Hindlimb muscle (tissue), 1 donor: ENCODE measurements around the gene DAPK1. TPM values are rescaled to one million over a fixed set of nuclear protein-coding genes. Genes with fewer than 3 reads are reported as not detected.

Experiments used
- DNase-seq: peaks from one replicate; pipeline ENCODE4 v3.0.0-alpha.2; 2013
- polyA plus RNA-seq: library from polyadenylated mRNA; unstranded; fragments of 120-200 nt; gene quantifications from one replicate; pipeline ENCODE4 v1.2.1, GENCODE V29; 2013; ENCODE audit not compliant: insufficient read length

Gene DAPK1
- polyA plus RNA-seq, 1 donor: 25.5 TPM

DNA sequence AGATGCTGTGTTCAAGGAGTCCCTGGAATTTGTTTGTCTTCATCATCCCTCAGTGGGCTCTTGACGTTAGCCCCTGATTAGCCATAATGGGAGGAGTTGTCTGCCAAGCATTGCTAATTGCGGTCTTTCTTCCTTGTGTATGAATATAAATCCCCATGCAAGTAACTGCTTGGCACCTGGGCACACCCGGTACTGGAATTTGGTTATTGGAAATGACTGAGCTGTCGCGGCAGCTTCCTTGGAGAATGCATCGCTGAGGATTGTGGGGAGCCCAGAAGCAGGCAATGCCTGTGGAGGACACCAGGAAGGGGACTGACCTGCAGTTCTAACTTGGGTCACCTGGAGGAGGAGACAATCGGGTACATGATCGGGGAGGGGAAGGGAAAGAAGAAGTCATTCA is 174.9 kb downstream of the DAPK1 start:
- DNase-seq: no peak

DNA sequence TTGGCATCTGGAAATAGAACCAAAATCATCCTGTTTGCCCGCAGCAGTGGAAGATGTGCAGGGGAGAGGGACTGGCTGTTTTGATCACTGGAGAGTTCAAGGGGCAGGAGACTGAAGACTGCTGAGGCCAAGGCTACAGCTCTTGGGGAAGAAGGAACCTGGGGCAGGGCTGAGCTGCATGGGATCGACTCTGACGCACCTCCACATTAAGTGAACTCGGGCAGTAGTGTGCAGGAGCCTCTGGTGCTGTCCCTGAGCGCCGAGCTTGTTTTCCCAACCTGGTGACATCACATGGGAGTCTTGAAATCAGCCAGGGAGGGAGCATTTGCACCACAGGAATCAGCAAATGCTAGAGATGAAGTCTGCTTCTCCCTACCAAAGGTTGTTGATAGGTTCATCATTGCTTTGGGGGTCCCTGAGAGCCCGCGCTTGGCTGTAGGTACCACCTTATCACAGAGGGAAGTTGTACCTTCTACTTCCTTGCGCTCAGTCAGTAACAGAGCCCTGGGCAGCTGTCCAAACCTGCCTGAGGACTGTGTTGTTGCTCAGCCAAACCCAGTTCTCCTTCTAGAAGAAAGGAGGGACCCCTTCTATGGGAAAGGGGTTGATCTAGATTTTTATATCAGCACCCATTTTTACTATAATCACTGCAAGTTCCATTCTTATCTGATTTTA is 175.9 kb downstream of the DAPK1 start:
- no peak for DNase-seq

DNA sequence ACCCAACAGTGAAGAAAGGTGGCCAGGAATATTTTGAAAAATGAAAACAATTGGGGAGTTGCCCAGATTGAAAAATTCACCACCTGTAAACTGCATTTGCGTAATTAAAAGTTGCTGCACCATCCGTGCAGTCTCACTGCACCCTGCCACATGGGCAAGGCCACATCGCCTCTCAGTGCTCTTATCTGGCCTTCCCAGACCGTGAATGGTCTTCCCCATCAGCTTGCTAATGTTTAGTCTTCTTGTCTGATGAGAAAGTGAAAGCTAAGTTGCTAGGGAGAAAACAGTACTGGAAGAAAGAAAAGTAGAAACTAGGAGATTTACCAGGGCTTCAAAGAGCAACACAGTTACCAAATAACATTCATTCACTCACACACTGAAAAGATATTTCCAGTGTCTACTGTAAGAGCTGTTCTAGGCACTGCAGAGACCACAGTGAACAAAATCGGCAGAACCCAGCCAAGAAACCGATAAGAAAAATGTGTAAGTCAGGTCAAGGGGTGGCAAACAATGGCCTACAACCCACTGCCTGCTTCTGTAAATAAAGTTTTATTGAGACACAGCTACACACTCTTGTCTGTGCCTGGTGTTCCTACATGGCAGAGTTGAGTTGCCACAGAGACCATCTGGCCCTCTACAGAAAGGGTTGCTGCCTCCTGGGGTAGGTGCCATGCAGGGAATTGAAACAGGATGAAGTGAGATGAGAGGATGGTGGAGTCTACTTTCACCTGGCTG is 177.1 kb downstream of the DAPK1 start:
- DNase-seq: no peak

DNA sequence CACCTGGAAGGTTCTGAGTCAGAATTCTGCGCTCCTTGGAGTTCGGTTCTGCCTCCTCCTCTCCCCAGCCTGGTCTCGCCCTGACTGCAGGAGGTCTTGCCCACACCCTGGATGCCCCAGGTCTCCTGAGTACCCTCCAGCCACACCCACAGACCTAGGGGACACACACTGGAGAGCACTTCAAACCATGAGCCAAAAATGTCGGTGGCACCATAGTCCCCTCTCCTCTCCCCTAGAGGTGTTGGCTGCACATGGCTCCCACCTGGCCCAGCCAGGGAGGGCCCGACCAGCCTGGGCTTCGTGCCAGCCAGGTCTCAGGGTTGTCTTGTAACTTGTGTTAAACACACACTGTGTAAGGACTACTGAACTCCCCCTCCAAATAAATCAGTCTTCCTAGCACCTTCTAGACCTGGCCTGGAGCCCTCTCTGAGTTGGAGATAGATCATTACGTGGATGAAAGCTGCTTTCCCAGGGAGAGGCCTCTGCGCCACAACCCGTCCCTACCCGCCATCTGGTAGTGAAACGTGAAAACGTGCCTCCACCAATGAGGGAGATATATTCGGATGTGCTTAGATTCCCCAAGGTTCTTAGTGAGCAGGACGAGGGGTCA is 178.3 kb downstream of the DAPK1 start:
- no peak for DNase-seq

DNA sequence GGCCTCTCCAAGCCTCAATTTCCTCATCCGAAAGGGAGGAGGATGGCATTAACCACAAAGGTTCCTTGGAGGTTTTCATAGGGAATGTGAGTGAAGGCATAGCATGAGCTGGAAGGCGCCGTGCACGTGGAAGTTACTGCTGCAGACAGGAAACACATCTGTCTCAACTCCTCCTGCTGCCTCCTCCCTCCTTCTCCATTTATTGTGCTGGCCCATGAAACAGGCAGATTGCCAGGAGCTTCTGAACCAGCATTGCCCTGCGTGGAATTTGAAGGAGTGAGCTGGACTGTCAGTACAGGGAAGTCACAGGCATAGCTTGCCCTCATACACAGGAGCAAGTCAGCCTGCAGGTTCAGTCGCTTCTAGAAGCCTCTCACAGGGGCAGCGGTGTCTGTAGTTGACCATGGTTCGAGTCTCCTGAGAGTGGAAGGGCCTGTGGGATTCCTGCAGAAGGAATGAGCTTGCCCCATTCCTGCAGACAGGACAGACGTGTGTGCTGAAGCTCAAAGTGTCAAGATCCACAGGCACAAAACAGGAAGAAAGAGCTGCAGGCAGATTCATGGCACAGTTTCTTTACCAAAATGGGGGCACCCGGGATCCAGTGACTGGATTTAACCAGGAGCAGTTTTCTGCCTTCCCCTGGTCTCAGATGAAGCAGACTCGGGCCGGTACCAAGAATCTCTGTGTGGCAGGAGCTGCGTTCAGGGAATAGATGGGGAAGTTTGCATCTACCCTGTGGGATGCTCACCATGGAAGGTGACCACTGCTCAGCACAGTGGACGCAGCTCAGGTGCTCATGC is 179.5 kb downstream of the DAPK1 start:
- no peak for DNase-seq

DNA sequence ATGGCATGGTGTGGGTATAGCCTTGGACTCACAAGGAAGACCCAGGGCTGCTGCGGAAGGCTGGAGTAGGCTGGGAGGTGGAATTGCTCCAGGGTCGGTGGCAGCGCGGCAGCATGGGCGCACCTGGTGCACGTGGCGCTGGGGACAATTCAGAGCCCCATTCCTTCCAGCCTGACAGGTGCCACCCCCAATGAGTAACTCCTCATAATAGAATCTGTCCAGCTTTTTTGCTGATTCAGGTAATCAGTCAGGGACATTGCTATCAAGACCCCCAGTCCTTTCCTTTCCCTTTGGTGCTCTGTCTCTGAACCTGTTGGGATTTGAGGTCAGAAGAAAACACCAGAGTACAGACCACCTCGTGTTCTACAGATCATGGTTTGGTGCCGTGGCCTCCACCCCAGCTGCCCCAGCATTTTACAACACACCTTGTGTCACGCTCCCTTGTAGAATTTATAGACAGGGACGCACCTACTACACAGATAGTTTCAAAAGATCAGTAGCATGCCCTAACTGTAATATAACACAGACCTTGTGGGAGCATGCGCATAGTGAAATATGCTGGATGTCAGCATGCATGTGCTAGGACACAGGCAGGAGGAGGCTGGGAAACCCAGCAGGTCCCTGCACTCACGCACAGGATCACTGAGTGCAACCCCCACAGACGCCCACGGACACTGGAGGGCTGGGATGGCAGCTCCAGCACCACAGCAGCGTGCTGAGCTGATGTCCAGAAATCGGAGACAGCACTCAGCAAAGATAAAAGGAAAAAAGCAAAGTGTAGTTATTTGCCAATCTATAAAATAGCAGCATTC is 180.3 kb downstream of the DAPK1 start:
- DNase-seq: no peak

DNA sequence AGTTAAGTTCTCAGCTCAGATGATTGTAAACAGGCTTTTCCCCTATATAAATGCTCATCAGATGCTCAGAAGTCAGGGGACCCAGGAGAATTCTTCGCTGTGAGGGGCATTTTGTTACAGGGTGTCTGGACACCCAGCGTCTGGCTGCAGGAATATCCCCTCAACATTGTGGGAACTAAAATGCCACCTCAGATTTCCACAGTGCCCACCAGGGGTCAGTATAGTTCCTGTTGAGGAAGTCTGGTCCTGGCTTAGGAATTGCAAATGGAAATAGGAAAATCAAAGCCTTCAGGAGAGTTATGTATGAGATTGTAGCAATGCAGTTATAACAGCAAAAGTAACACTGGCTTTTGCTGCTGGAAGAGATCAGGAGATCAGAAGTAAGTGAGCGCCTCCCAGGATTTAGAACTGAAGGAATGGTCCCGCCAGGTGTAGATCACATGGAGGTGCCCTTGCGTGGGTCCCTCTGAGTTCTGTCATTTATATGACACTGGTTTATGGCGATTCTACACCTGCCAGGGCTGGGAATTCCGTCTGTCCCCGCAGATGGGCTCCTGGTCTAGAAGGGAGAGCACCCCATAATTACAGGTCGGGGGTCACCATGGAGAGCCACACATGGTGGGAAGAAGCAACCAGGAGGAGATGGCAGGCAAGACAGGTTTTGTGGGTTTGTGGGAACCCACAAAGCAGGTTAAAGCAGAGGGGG is 181.1 kb downstream of the DAPK1 start:
- peak; percentile 78 for DNase-seq

DNA sequence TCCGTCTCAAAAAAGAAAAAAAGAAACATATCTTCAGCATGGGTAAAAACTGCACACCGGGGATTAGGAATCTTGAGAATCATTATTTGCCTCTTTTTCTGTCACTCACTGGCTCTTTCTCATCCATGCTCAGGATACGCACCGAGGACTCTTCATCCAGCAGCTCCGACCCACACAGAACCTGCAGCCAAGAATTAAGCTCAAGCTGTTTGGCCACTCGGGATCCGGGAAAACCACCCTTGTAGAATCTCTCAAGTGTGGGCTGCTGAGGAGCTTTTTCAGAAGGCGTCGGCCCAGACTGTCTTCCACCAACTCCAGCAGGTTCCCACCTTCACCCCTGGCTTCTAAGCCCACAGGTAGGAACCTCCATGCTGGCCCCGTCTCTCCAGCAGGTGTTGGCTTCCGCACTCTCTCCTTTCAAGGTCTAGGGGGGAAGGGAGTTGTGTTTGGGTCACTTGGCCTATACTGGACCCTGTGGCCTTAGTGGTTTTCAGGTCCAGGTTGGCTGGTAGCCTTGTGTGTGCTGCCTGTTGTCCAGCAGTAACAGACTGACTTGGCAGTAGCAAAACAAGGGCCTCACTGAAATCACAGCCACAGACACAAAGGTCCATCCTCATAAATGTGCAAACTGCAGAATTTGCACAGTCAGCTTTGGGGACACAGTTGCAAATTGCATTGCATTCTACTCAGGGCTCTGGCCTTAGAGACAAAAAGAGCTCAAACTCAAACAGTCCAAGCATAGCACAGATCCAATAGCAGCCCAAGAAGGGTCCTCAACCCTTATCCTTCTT is 183.8 kb downstream of the DAPK1 start:
- no peak for DNase-seq

DNA sequence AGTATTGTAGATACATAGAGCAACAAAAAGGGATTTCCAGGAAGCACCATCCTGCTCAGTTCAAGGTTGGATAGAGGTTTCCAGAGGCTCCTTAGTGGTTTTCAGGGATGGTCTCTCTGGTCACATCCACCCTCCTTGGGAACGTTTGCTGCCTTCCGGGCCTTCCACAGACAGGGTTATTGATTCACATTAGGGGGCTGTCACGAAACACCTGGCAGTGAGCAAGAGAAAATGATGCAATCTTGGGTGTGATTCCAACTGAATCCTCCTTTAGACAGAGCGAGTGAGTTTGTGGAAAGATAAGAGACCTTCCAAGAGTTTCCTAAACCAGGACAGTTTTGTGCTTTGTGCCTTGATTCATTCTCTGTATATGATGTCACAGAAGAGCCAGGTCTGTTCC is 184.4 kb downstream of the DAPK1 start:
- DNase-seq: no peak

DNA sequence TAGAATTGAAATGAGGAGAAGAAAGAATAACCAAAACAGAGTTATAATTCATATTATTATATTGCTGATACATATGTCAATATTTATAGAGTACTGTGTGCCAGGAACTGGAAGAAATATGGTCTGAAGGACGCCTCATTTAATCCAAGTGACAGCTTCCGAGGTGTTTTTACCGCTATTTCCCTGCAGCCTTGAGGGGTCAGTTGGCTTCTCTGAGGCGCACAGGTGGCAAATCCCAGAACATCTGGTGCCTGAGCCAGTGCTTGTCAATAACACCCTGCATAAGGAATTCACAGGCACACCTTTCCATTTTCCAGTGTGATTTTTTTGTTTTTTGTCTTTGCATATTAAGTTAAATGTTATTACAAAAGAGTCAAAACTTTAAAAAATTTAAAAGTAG is 185.0 kb downstream of the DAPK1 start:
- no peak for DNase-seq

DNA sequence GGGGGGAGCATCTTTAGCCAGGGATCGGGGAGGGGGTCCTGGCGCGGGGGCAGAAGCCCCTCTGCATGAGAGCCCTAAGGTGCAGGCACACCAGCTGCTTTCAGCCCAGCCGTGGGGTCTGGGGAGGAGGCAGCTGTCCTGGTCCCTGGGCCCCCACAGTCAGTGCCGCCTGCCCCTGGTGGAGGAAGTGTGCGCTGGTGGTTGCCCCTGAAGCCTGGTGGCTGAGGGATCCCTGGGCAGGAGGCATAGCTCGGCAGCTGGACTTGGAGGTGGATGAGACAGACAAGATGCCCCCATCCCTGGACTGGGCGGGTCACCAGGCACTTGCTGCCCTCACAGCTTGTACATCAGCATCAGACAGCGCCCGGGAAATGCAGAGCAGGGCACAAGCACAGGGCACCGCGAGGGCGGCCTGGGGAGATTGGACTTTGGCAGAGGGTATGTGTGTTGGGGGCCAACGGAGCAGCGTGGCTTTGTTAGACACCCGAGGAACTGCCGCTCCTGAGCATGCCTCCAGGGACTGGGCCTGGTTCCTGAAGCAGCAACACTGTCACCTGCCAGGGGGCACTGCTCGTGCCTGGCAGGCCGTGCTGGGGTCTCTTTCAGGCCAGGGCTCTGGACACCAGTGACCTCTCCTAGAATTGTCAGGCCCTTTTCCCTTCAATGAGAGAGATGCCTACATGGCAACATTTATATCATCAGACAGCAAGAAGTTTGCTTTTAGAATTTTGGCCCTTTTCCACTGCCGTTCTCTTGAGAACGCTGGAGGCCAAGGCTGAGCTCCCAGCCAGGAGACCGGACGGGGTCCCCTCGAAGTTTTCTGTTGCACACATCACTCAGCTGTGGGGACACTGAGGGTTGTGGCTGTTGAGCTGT is 186.3 kb downstream of the DAPK1 start:
- no peak for DNase-seq

DNA sequence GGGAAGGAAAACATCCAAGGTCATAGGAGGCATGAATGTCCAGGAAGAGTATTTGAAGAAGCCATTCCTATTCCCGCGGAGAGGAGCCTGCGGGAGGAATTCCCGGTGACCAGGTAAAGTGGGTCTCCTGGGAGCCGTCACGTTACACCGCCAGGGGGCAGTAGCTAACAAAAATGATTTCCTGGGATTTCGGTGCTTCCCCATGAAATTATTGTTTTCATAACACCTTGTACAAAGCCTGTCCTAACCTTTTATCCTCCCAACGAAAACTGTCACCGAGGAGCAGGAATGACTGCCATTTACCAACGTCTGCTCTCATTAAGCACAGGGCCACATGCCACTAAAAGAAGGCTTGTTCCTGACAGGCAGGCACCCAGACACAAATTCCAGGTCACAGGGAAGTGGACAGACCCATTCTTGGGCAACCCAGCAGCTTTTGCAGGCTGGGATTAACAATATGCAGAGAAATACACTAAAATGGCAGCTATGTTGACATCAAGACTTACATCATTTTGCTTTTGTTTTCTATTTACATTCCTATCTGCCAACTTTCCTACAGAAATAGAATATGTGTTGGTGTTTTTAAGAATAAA is 187.1 kb downstream of the DAPK1 start:
- DNase-seq: no peak

DNA sequence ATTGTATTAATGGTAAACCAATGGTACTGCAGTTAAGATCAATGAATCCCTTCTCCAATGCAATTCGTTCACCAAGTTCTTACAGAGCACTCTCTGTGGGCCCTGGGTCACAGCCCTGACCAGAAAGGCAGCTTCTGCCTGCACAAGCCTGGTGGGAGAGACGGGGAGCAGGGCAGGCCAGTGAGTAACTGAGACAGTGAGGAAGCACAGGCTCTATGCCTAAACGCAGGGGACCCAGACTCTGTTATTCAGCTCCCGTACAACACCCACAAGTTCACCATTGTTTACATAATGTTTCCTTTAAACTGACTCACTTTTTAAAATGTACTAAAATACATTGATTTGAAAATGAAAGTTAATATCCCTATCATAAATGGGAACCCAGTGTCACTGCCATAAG is 187.8 kb downstream of the DAPK1 start:
- DNase-seq: no peak

DNA sequence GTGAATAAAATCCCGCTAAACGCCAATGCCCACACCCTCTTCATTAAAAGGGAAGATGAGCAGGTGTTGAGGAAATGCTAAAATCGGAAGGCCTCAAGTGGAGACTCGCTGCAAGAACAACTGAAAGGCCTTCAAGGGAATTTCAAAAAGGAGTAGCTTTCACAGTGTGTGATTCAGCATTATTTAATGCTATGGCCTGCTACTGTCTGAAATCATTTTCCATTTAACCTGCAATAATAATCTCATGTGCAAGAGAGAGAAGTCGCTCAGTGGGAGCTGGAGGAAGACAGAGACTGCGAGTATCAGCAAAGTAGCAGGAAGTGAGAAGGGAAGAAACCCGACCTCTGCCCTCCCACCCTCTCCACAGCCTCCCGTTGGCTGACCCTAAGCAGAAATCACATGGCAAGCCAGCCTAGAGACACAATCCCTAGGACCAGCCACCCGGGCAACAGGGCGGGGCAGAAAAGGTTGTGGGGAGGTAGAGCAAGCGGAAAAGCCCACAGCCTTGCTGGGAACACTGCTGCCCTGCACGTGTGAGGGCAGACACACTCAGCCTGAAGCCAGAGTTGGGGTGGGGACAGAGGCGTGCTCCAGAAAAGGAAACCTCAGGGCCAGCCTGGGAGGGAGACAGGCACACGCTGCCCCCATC is 188.3 kb downstream of the DAPK1 start:
- no peak for DNase-seq

DNA sequence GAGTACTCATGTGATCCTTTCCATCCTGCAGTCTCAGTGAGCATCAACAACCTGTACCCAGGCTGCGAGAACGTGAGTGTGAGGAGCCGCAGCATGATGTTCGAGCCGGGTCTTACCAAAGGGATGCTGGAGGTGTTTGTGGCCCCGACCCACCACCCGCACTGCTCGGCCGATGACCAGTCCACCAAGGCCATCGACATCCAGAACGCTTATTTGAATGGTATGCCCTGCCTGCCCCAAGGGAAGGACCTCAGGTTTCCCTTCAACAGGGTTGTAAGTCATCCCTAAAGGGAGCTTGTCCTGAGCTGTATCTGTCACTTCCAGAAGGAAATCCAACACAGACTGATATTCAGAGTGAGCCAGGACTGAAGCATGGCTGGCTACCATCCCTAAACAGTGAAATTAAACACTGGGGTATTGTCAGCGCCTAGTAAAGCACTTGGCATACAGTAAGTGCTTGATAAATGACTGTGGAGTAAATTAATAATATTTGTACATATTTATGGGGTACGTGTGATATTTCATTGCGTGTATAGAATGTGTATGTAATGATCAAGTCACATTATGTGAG is 188.9 kb downstream of the DAPK1 start:
- DNase-seq: no peak

DNA sequence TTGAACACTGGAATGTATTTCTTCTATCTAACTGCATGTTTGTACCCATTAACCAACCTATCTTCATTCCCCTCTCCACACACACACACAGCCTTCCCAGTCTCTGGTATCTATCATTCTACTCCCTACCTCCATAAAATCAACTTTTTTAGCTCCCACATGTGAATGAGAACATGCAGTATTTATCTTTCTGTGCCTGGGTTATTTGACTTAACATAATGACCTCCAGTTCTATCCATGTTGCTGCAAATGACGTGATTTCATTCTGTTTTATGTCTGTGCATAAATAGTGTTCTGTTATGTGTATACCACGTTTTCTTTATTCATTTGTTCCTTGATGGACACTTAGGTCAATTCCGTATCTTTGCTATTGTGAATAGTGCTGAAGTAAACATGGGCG is 189.5 kb downstream of the DAPK1 start:
- DNase-seq: no peak

DNA sequence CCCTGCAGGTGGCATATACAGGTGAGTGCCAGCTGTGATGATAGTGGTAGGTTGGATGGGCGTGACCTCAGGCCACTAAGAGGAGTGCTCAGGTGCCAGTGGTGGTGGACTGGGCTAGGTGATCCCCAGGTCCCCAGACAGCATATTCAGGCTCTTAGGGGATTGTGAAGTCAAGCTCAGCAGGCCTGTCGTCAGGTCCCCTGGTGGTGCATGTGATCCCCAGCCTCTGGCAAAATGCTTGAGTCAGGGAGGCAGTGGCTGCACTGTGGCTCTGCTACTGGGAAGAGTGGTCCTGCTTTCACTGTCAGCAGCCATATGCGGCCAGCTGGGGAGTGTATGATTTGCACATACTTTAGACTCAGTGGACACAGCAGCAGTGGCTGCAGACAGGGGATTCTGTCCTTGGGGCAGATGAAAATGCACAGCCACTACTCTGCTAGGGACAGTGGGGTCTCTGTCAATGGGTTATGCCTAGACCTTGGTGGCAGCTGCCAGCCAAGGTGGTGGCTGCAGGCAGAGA is 196.6 kb downstream of the DAPK1 start:
- DNase-seq: no peak

DNA sequence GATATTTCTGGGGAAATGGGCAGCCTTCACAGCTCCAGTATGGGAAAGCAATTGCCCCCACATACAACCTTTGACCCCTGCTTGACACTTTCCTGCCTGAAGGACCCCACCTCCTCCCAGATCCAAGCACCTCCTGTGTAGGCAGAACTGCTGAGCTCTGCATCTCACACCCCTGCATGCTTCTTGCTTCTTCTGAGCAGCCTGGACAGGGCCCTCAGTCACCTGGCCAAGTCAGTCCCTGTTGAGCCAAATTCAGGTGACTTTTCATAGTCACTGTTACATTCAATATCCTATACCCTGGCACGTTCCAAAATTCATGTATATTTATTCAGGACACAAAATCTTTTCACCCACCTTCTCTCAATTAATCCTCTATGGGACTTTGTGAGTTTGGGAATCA is 197.9 kb downstream of the DAPK1 start:
- no peak for DNase-seq
